ENCODE data around the gene AHCYL2.

GRCh38 chr7:129263168-129263567, 38.3 kb downstream of the AHCYL2 start:
- TF ChIP-seq CTCF (IDR thresholded peaks at IDR 0.05; ENCODE audit: poor library complexity, severe bottlenecking) = no peak
- TF ChIP-seq REST (IDR thresholded peaks at IDR 0.05; ENCODE audit: borderline replicate concordance) = no peak
- TF ChIP-seq EP300 (conservative IDR thresholded peaks at IDR 0.05; ENCODE audit: poor library complexity, severe bottlenecking) = no peak
- no peak for TF ChIP-seq POLR2AphosphoS5 (IDR thresholded peaks at IDR 0.05)
- no peak for TF ChIP-seq RAD21 (conservative IDR thresholded peaks at IDR 0.05)
- TF ChIP-seq SMC3 (conservative IDR thresholded peaks at IDR 0.05; ENCODE audit: poor library complexity) = no peak
- no peak for TF ChIP-seq TAF1 (IDR thresholded peaks at IDR 0.05; ENCODE audit: low read depth)
- no peak for TF ChIP-seq MXI1 (conservative IDR thresholded peaks at IDR 0.05; ENCODE audit: poor library complexity, severe bottlenecking)

All from neural cell (in vitro differentiated cells).